Liver (tissue), 9 donors: Measurements from ENCODE around the gene CHAF1B. TPM values are rescaled to one million over a fixed set of nuclear protein-coding genes. Genes with fewer than 3 reads are reported as not detected.

ENCODE experiments used
- DNase-seq: peaks from one replicate; pipeline ENCODE4 v3.0.0-alpha.2; 2017; ENCODE audit warnings: low spot score
- H3K27ac ChIP-seq, 2 donors: one replicate each; pipeline ENCODE4 v1.7.0; 2013; ENCODE audit warnings: inconsistent platforms in 2 of 2, low read length in 2 of 2, control low read depth in 1 of 2, low read depth in 1 of 2, mild to moderate bottlenecking in 1 of 2
- H3K27me3 ChIP-seq, 4 donors: one replicate each; pipeline versions ENCODE4 v1.6.1 to v1.7.0; 2013; ENCODE audit warnings: low read length in 3 of 4, inconsistent platforms in 1 of 4, mild to moderate bottlenecking in 1 of 4, moderate library complexity in 1 of 4; ENCODE audit not compliant: control insufficient read depth in 4 of 4, insufficient read depth in 4 of 4
- H3K36me3 ChIP-seq, 4 donors: one replicate each; pipeline versions ENCODE4 v1.6.1 to v1.7.0; 2013; ENCODE audit warnings: low read length in 3 of 4, mild to moderate bottlenecking in 3 of 4, low read depth in 1 of 4, moderate library complexity in 1 of 4; ENCODE audit not compliant: control insufficient read depth in 4 of 4, insufficient read depth in 3 of 4
- H3K4me1 ChIP-seq, 4 donors: one replicate each; pipeline versions ENCODE4 v1.6.1 to v1.7.0; 2013; ENCODE audit warnings: low read length in 3 of 4, mild to moderate bottlenecking in 3 of 4, moderate library complexity in 1 of 4; ENCODE audit not compliant: control insufficient read depth in 4 of 4, insufficient read depth in 4 of 4
- H3K4me3 ChIP-seq, 3 donors: one replicate each; pipeline versions ENCODE4 v1.6.1 to v1.7.0; 2013; ENCODE audit warnings: low read length in 3 of 3, control low read depth in 1 of 3, low read depth in 1 of 3, mild to moderate bottlenecking in 1 of 3
- H3K9ac ChIP-seq, 2 donors: one replicate each; pipeline ENCODE4 v1.7.0; 2013; ENCODE audit warnings: low read length in 2 of 2, mild to moderate bottlenecking in 2 of 2, moderate library complexity in 2 of 2, control low read depth in 1 of 2, low read depth in 1 of 2
- H3K9me3 ChIP-seq, 4 donors: one replicate each; pipeline versions ENCODE4 v1.6.1 to v1.7.0; 2013; ENCODE audit warnings: low read length in 3 of 4; ENCODE audit not compliant: control insufficient read depth in 4 of 4
- EGR1 ChIP-seq, 2 donors: IDR thresholded peaks; 2 replicates each; pipeline ENCODE4 v1.6.1; 2016 to 2018; ENCODE audit warnings: antibody characterized with exemption in 2 of 2, low read depth in 2 of 2
- FOXA1 ChIP-seq: IDR thresholded peaks from 2 replicates; pipeline ENCODE4 v1.6.1; 2016; ENCODE audit warnings: antibody characterized with exemption
- FOXA2 ChIP-seq: IDR thresholded peaks from 2 replicates; pipeline ENCODE4 v1.6.1; 2016; ENCODE audit warnings: antibody characterized with exemption
- GABPA ChIP-seq, 2 donors: IDR thresholded peaks in 1 of 2; conservative IDR thresholded peaks in 1 of 2; 2 replicates each; pipeline ENCODE4 v1.6.1; 2016; ENCODE audit warnings: antibody characterized with exemption in 2 of 2, mild to moderate bottlenecking in 1 of 2, moderate library complexity in 1 of 2
- HNF4A ChIP-seq, 2 donors: conservative IDR thresholded peaks; 2 replicates each; pipeline ENCODE4 v1.6.1; 2016; ENCODE audit warnings: antibody characterized with exemption in 2 of 2, mild to moderate bottlenecking in 2 of 2
- HNF4G ChIP-seq: IDR thresholded peaks from 2 replicates; pipeline ENCODE4 v1.6.1; 2016; ENCODE audit warnings: antibody characterized with exemption
- NR2F2 ChIP-seq: IDR thresholded peaks from 2 replicates; pipeline ENCODE4 v1.6.1; 2016; ENCODE audit warnings: antibody characterized with exemption
- RAD21 ChIP-seq, 2 donors: IDR thresholded peaks; 2 replicates each; pipeline ENCODE4 v1.6.1; 2016; ENCODE audit warnings: antibody characterized with exemption in 2 of 2, mild to moderate bottlenecking in 2 of 2
- RXRA ChIP-seq, 2 donors: IDR thresholded peaks; 2 replicates each; pipeline ENCODE4 v1.6.1; 2017 to 2018; ENCODE audit warnings: antibody characterized with exemption in 2 of 2, mild to moderate bottlenecking in 1 of 2
- SP1 ChIP-seq: IDR thresholded peaks from 2 replicates; pipeline ENCODE4 v1.6.1; 2018; ENCODE audit warnings: antibody characterized with exemption, mild to moderate bottlenecking
- TAF1 ChIP-seq: conservative IDR thresholded peaks from 2 replicates; pipeline ENCODE4 v1.6.1; 2016; ENCODE audit warnings: antibody characterized with exemption, mild to moderate bottlenecking
- YY1 ChIP-seq: IDR thresholded peaks from 2 replicates; pipeline ENCODE4 v1.6.1; 2016; ENCODE audit warnings: antibody characterized with exemption, mild to moderate bottlenecking
- WGBS: extraction: QIAGEN DNeasy Blood & Tissue Kit; methylation state at CpG from one replicate; pipeline ENCODE4 v1.1.7; 2013; 5-methylcytosine and 5-hydroxymethylcytosine counted together
- polyA plus RNA-seq, 2 donors: library from polyadenylated mRNA; stranded (reverse) in 1 of 2; unstranded in 1 of 2; fragments of 200-250 nt in 1 of 2; fragments of >200 nt in 1 of 2; fragmentation: Nextera tagmentation in 1 of 2; extraction: Ambion mirVana in 1 of 2; gene quantifications; one replicate each; pipeline versions ENCODE4 v1.2.1 to v1.2.3, GENCODE V29; 2013 to 2015
- total RNA-seq, 2 donors: library from RNA; depleted of rRNA; stranded (reverse); fragments of >200 nt; gene quantifications; one replicate each; pipeline ENCODE4 v1.2.3, GENCODE V29; 2014
- TF ChIP-seq, protein P1 (sequence below): IDR thresholded peaks from 2 replicates; pipeline ENCODE4 v1.6.1; 2016; ENCODE audit warnings: antibody characterized with exemption, mild to moderate bottlenecking
- TF ChIP-seq, protein P2 (sequence below): IDR thresholded peaks from 2 replicates; pipeline ENCODE4 v1.6.1; 2016; ENCODE audit warnings: antibody characterized with exemption
- TF ChIP-seq, protein P3 (sequence below): fragments of 150-350 bp; IDR thresholded peaks from 2 replicates; pipeline ENCODE4 v1.5.1; 2017; ENCODE audit warnings: improper control_type of control experiment, low read depth, low read length; ENCODE audit not compliant: missing input control
- TF ChIP-seq, protein P4 (sequence below): IDR thresholded peaks from 2 replicates; pipeline ENCODE4 v1.6.1; 2016; ENCODE audit warnings: antibody characterized with exemption
- TF ChIP-seq, protein P5 (sequence below): IDR thresholded peaks from 2 replicates; pipeline ENCODE4 v1.6.1; 2016; ENCODE audit warnings: antibody characterized with exemption
- donor health status: healthy.
- donor health status: healthy.
- donor health status: healthy.
- donor health status: healthy.
- donor health status: healthy.

CHAF1B gene
- total and polyA plus RNA-seq, 4 donors = 0.33 to 2.7 (median 0.49) TPM

DNA sequence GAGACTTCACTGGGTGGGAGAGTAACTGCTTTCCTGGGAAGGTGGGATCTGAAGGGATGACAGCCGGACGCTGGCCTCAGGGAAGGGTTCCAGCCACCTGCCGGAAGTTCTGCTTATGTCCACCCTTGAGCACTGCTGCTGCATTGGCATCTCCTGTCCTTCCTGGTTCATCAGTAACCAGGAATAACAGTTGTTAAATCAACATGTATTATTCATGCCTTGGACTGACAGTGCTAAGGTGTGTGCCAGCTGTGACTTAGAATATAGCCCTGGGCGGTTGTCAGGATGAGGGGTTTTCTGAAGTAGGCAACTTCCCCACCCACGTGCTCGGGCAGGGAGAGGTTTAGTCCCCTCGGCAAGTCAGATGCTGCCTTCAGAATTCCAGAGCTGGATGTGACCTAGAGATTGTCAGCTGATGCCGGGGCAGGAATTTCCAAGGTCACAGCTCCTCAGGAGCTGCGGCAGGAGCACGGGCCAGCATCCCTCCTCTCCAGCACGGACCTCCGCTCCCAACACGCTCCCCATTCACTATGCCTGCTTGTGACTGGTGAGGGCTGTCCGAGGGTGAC is 76.8 kb downstream of the CHAF1B start (continued):
- TF ChIP-seq, protein P1, sequence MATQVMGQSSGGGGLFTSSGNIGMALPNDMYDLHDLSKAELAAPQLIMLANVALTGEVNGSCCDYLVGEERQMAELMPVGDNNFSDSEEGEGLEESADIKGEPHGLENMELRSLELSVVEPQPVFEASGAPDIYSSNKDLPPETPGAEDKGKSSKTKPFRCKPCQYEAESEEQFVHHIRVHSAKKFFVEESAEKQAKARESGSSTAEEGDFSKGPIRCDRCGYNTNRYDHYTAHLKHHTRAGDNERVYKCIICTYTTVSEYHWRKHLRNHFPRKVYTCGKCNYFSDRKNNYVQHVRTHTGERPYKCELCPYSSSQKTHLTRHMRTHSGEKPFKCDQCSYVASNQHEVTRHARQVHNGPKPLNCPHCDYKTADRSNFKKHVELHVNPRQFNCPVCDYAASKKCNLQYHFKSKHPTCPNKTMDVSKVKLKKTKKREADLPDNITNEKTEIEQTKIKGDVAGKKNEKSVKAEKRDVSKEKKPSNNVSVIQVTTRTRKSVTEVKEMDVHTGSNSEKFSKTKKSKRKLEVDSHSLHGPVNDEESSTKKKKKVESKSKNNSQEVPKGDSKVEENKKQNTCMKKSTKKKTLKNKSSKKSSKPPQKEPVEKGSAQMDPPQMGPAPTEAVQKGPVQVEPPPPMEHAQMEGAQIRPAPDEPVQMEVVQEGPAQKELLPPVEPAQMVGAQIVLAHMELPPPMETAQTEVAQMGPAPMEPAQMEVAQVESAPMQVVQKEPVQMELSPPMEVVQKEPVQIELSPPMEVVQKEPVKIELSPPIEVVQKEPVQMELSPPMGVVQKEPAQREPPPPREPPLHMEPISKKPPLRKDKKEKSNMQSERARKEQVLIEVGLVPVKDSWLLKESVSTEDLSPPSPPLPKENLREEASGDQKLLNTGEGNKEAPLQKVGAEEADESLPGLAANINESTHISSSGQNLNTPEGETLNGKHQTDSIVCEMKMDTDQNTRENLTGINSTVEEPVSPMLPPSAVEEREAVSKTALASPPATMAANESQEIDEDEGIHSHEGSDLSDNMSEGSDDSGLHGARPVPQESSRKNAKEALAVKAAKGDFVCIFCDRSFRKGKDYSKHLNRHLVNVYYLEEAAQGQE = no peak
- TF ChIP-seq HNF4A (conservative IDR thresholded peaks at IDR 0.05) = peak in 1 of 2 donors; percentile 41
- TF ChIP-seq GABPA (IDR thresholded peaks at IDR 0.05 in 1 of 2, conservative IDR thresholded peaks at IDR 0.05 in 1 of 2) = peak in 1 of 2 donors; percentile 66
- TF ChIP-seq HNF4G = no peak
- TF ChIP-seq, protein P2, sequence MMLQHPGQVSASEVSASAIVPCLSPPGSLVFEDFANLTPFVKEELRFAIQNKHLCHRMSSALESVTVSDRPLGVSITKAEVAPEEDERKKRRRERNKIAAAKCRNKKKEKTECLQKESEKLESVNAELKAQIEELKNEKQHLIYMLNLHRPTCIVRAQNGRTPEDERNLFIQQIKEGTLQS = no peak
- TF ChIP-seq, protein P3, sequence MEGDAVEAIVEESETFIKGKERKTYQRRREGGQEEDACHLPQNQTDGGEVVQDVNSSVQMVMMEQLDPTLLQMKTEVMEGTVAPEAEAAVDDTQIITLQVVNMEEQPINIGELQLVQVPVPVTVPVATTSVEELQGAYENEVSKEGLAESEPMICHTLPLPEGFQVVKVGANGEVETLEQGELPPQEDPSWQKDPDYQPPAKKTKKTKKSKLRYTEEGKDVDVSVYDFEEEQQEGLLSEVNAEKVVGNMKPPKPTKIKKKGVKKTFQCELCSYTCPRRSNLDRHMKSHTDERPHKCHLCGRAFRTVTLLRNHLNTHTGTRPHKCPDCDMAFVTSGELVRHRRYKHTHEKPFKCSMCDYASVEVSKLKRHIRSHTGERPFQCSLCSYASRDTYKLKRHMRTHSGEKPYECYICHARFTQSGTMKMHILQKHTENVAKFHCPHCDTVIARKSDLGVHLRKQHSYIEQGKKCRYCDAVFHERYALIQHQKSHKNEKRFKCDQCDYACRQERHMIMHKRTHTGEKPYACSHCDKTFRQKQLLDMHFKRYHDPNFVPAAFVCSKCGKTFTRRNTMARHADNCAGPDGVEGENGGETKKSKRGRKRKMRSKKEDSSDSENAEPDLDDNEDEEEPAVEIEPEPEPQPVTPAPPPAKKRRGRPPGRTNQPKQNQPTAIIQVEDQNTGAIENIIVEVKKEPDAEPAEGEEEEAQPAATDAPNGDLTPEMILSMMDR = no peak
- no peak for TF ChIP-seq SP1

DNA sequence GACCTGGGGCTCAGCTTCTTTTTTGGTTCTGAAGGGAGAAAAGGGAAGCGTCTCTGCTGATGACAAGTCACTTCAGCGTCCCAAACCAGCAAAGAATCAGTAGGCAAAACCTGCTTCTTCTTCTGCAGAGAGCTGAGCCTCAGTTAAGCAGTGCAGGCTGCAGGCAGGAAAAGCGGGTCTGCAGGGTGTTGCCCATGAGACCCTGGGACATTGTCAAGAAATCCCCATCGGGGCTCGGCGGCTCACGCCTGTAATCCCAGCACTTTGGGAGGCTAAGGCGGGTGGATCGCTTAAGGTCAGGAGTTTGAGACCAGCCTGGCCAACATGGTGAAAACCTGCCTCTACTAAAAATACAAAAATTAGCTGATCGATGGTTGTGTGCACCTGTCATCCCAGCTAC is 78.0 kb downstream of the CHAF1B start:
- no peaks in the 10 kb centered on the region for H3K9me3 ChIP-seq
- H3K4me1 ChIP-seq = peaks cover 2 to 26% (median 16%) of the 10 kb centered on the region in 4 donors
- no peak overlapping the region for H3K9ac ChIP-seq
- no peak for DNase-seq
- H3K27me3 ChIP-seq = no peaks in the 10 kb centered on the region
- no peak for TF ChIP-seq YY1
- TF ChIP-seq GABPA (IDR thresholded peaks at IDR 0.05 in 1 of 2, conservative IDR thresholded peaks at IDR 0.05 in 1 of 2) = no peak
- TF ChIP-seq FOXA1 = no peak
- TF ChIP-seq, protein P4, sequence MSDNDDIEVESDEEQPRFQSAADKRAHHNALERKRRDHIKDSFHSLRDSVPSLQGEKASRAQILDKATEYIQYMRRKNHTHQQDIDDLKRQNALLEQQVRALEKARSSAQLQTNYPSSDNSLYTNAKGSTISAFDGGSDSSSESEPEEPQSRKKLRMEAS = no peak
- 91% methylated on average over 10 of the region's 10 CpGs for WGBS
- H3K36me3 ChIP-seq = no peaks in the 10 kb centered on the region
- no peak overlapping the region for H3K4me3 ChIP-seq
- no peak overlapping the region for H3K27ac ChIP-seq

DNA sequence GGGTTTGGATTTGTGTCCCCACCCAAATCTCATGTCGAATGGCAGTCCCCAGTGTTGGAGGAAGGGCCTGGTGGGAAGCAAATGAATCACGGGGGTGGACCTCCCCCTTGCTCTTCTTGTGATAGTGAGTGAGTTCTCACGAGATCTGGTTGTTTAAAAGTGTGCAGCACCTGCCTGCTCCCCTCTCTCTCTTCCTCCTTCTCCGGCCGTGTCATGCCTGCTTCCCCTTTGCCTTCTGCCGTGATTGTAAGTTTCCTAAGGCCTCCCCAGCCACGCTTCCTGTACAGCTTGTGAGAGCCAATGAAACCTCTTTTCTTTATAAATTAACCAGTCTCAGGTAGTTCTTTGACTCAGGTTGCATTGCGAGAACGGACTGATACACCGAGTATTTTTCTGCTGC is 78.8 kb downstream of the CHAF1B start:
- H3K4me1 ChIP-seq = peaks cover 2 to 26% (median 16%) of the 10 kb centered on the region in 4 donors
- H3K4me3 ChIP-seq = no peak overlapping the region
- no peaks in the 10 kb centered on the region for H3K27me3 ChIP-seq
- H3K9ac ChIP-seq = no peak overlapping the region
- no peak for DNase-seq
- H3K9me3 ChIP-seq = no peaks in the 10 kb centered on the region
- no peak overlapping the region for H3K27ac ChIP-seq
- WGBS = 59% methylated on average over 10 of the region's 10 CpGs
- H3K36me3 ChIP-seq = no peaks in the 10 kb centered on the region
- TF ChIP-seq YY1 (no peak), GABPA (IDR thresholded peaks at IDR 0.05 in 1 of 2, conservative IDR thresholded peaks at IDR 0.05 in 1 of 2) (no peak), RXRA (IDR thresholded peaks at IDR 0.05) (no peak), SP1 (no peak), HNF4A (conservative IDR thresholded peaks at IDR 0.05) (no peak), NR2F2 (no peak), TAF1 (no peak), FOXA1 (no peak), FOXA2 (no peak), EGR1 (IDR thresholded peaks at IDR 0.05; ENCODE audit: low read depth in 2 of 2) (no peak), RAD21 (IDR thresholded peaks at IDR 0.05) (no peak)
- TF ChIP-seq, protein P2 = no peak
- TF ChIP-seq, protein P1 = no peak
- TF ChIP-seq, protein P5, sequence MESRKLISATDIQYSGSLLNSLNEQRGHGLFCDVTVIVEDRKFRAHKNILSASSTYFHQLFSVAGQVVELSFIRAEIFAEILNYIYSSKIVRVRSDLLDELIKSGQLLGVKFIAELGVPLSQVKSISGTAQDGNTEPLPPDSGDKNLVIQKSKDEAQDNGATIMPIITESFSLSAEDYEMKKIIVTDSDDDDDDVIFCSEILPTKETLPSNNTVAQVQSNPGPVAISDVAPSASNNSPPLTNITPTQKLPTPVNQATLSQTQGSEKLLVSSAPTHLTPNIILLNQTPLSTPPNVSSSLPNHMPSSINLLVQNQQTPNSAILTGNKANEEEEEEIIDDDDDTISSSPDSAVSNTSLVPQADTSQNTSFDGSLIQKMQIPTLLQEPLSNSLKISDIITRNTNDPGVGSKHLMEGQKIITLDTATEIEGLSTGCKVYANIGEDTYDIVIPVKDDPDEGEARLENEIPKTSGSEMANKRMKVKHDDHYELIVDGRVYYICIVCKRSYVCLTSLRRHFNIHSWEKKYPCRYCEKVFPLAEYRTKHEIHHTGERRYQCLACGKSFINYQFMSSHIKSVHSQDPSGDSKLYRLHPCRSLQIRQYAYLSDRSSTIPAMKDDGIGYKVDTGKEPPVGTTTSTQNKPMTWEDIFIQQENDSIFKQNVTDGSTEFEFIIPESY = no peak
- TF ChIP-seq, protein P4 = no peak
